Parathyroid adenoma (tissue), 2 donors: ENCODE measurements around the gene CAPN5.

Experiments
- H2AFZ ChIP-seq: fragments of 300-600 bp; sonication (generic); one replicate; pipeline ENCODE4 v1.7.0; 2017; ENCODE audit warnings: antibody characterized with exemption, mild to moderate bottlenecking
- H3K27ac ChIP-seq: fragments of 300-600 bp; sonication (generic); one replicate; pipeline ENCODE4 v1.7.0; 2017
- H3K27me3 ChIP-seq: fragments of 300-600 bp; sonication (generic); one replicate; pipeline ENCODE4 v1.7.0; 2017; ENCODE audit warnings: low read length; ENCODE audit not compliant: control insufficient read depth, insufficient read depth
- H3K36me3 ChIP-seq: fragments of 300-600 bp; sonication (generic); one replicate; pipeline ENCODE4 v1.7.0; 2017; ENCODE audit warnings: low read length; ENCODE audit not compliant: control insufficient read depth, insufficient read depth
- H3K4me1 ChIP-seq: fragments of 300-600 bp; sonication (generic); one replicate; pipeline ENCODE4 v1.7.0; 2017; ENCODE audit warnings: control low read depth
- H3K4me2 ChIP-seq: fragments of 300-600 bp; sonication (generic); one replicate; pipeline ENCODE4 v1.7.0; 2017; ENCODE audit warnings: low read length
- H3K4me3 ChIP-seq: fragments of 300-600 bp; sonication (generic); one replicate; pipeline ENCODE4 v1.7.0; 2017; ENCODE audit warnings: low read depth, low read length
- H3K79me2 ChIP-seq: fragments of 300-600 bp; sonication (generic); one replicate; pipeline ENCODE4 v1.7.0; 2017; ENCODE audit warnings: control low read depth
- H3K9ac ChIP-seq: fragments of 300-600 bp; sonication (generic); one replicate; pipeline ENCODE4 v1.7.0; 2017; ENCODE audit warnings: mild to moderate bottlenecking
- H3K9me3 ChIP-seq: fragments of 300-600 bp; sonication (generic); one replicate; pipeline ENCODE4 v1.7.0; 2017; ENCODE audit warnings: low read length; ENCODE audit not compliant: control insufficient read depth
- TF ChIP-seq, protein P1 (sequence below): fragments of 300-600 bp; sonication (generic); IDR thresholded peaks from one replicate; pipeline ENCODE4 v1.7.0; 2017; ENCODE audit warnings: antibody characterized with exemption, mild to moderate bottlenecking
- donor health status: primary hyperparathyroidism.

Gene CAPN5

GRCh38 chr11:77038029-77038824 is 28.5 kb upstream of the CAPN5 start:
- H3K27ac ChIP-seq: no peak overlapping the region
- no peaks in the 10 kb centered on the region for H3K4me1 ChIP-seq
- TF ChIP-seq, protein P1, sequence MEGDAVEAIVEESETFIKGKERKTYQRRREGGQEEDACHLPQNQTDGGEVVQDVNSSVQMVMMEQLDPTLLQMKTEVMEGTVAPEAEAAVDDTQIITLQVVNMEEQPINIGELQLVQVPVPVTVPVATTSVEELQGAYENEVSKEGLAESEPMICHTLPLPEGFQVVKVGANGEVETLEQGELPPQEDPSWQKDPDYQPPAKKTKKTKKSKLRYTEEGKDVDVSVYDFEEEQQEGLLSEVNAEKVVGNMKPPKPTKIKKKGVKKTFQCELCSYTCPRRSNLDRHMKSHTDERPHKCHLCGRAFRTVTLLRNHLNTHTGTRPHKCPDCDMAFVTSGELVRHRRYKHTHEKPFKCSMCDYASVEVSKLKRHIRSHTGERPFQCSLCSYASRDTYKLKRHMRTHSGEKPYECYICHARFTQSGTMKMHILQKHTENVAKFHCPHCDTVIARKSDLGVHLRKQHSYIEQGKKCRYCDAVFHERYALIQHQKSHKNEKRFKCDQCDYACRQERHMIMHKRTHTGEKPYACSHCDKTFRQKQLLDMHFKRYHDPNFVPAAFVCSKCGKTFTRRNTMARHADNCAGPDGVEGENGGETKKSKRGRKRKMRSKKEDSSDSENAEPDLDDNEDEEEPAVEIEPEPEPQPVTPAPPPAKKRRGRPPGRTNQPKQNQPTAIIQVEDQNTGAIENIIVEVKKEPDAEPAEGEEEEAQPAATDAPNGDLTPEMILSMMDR: no peak
- H3K9me3 ChIP-seq: no peaks in the 10 kb centered on the region
- H3K79me2 ChIP-seq: no peaks in the 10 kb centered on the region
- H3K36me3 ChIP-seq: no peaks in the 10 kb centered on the region
- no peak overlapping the region for H2AFZ ChIP-seq
- no peak overlapping the region for H3K4me3 ChIP-seq
- no peaks in the 10 kb centered on the region for H3K27me3 ChIP-seq
- no peak overlapping the region for H3K4me2 ChIP-seq
- no peak overlapping the region for H3K9ac ChIP-seq

DNA sequence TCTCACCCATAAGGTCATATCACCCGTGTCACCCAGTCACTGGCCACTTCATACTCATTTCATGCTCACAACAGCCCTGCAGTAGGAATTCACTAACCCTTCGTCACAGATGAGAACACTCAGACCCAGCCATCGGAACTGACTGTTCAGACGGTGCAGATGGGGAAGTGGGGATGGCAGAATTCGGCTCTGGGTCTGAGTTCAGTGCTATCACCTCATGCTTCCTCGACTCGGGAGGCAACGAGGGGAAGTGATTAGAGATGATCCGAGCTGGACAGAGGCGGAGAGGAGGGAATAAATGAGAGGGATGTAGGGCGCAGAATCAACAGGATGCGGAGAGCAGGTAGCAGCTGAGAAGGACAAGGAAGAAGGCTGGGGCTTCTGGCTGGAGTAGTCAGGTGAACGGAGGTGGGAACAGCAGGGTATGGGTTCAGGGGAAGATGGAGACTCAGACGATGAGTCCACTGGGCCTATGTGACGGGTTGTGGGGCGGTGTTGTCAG is 27.9 kb upstream of the CAPN5 start:
- no peaks in the 10 kb centered on the region for H3K36me3 ChIP-seq
- no peaks in the 10 kb centered on the region for H3K9me3 ChIP-seq
- H2AFZ ChIP-seq: no peak overlapping the region
- TF ChIP-seq, protein P1: no peak
- H3K27ac ChIP-seq: no peak overlapping the region
- H3K4me3 ChIP-seq: no peak overlapping the region
- no peak overlapping the region for H3K9ac ChIP-seq
- no peaks in the 10 kb centered on the region for H3K27me3 ChIP-seq
- H3K4me1 ChIP-seq: no peaks in the 10 kb centered on the region
- no peak overlapping the region for H3K4me2 ChIP-seq
- no peaks in the 10 kb centered on the region for H3K79me2 ChIP-seq

- H3K4me3 ChIP-seq: no peak overlapping the region
- H3K27me3 ChIP-seq: no peaks in the 10 kb centered on the region
- H3K9ac ChIP-seq: no peak overlapping the region
- no peaks in the 10 kb centered on the region for H3K4me1 ChIP-seq
- H2AFZ ChIP-seq: peak overlapping the region; percentile 42
- H3K36me3 ChIP-seq: no peaks in the 10 kb centered on the region
- TF ChIP-seq, protein P1: no peak
- no peaks in the 10 kb centered on the region for H3K79me2 ChIP-seq
- H3K9me3 ChIP-seq: no peaks in the 10 kb centered on the region
- H3K27ac ChIP-seq: no peak overlapping the region
- H3K4me2 ChIP-seq: peak overlapping the region; percentile 31
Observed at GRCh38 chr11:77039491-77040400, 27.0 kb upstream of the CAPN5 start.

DNA sequence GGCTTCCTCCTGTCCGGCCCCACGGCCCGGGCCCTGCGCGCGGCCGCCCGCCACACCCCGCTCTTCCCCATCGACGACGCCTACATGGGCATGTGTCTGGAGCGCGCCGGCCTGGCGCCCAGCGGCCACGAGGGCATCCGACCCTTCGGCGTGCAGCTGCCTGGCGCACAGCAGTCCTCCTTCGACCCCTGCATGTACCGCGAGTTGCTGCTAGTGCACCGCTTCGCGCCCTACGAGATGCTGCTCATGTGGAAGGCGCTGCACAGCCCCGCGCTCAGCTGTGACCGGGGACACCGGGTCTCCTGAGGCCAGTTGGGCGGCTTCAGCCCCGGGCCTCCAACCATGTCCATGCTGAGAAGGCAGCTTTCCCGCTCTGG is 26.4 kb upstream of the CAPN5 start:
- no peak overlapping the region for H3K9ac ChIP-seq
- H2AFZ ChIP-seq: no peak overlapping the region
- no peak overlapping the region for H3K27ac ChIP-seq
- no peak overlapping the region for H3K4me3 ChIP-seq
- H3K4me1 ChIP-seq: no peaks in the 10 kb centered on the region
- H3K27me3 ChIP-seq: no peaks in the 10 kb centered on the region
- TF ChIP-seq, protein P1: no peak
- H3K9me3 ChIP-seq: no peaks in the 10 kb centered on the region
- H3K4me2 ChIP-seq: no peak overlapping the region
- H3K36me3 ChIP-seq: no peaks in the 10 kb centered on the region
- no peaks in the 10 kb centered on the region for H3K79me2 ChIP-seq
